HepG2 (cell line): ENCODE data around the gene FPGS. TPM values are rescaled to one million over a fixed set of nuclear protein-coding genes. Genes with fewer than 3 reads are reported as not detected.

ENCODE experiments used
- ARID5B ChIP-seq: IDR thresholded peaks from 2 replicates; pipeline ENCODE4 v1.4.0; 2020; ENCODE audit warnings: mild to moderate bottlenecking, missing genetic modification reagents
- DNMT3B ChIP-seq: conservative IDR thresholded peaks from 2 replicates; pipeline ENCODE4 v1.6.1; 2016; ENCODE audit warnings: missing biosample characterization, control low read depth
- GATAD2A ChIP-seq: IDR thresholded peaks from 2 replicates; pipeline ENCODE4 v1.6.1; 2016
- GLI4 ChIP-seq: sonication (generic); formaldehyde crosslinking; IDR thresholded peaks from 2 replicates; pipeline ENCODE4 v1.5.1; 2020; ENCODE audit warnings: missing genetic modification reagents, mild to moderate bottlenecking, moderate library complexity, borderline replicate concordance
- GMEB1 ChIP-seq: sonication (generic); formaldehyde crosslinking; IDR thresholded peaks from 2 replicates; pipeline ENCODE4 v1.5.1; 2020; ENCODE audit warnings: missing genetic modification reagents, mild to moderate bottlenecking, borderline replicate concordance
- HDAC6 ChIP-seq: fragments of 200-600 bp; sonication (generic); IDR thresholded peaks from 2 replicates; pipeline ENCODE4 v1.7.0; 2017; ENCODE audit warnings: mild to moderate bottlenecking, antibody characterized with exemption, low read length, low read depth
- HNRNPL ChIP-seq: fragments of 200-400 bp; formaldehyde crosslinking; IDR thresholded peaks from 2 replicates; pipeline ENCODE4 v1.6.1; 2017; ENCODE audit warnings: mild to moderate bottlenecking, low read depth, low read length
- IRF2 ChIP-seq: IDR thresholded peaks from 2 replicates; pipeline ENCODE4 v1.6.1; 2018; ENCODE audit warnings: missing genetic modification reagents, missing compliant biosample characterization
- MAFF ChIP-seq: IDR thresholded peaks from 2 replicates; pipeline ENCODE4 v1.6.1; 2011; ENCODE audit warnings: low read depth, low read length, improper control_type of control experiment
- MTF1 ChIP-seq: sonication (generic); formaldehyde crosslinking; IDR thresholded peaks from 2 replicates; pipeline ENCODE4 v1.5.0; 2020; ENCODE audit warnings: missing genetic modification reagents
- NBN ChIP-seq: fragments of 450-650 bp; conservative IDR thresholded peaks from 2 replicates; pipeline ENCODE4 v1.6.1; 2017
- RNF2 ChIP-seq: fragments of 450-650 bp; conservative IDR thresholded peaks from 2 replicates; pipeline ENCODE4 v1.6.1; 2016; ENCODE audit warnings: low read depth
- SRF ChIP-seq: IDR thresholded peaks from 2 replicates; pipeline ENCODE4 v1.6.1; 2011; ENCODE audit warnings: mild to moderate bottlenecking, low read depth, low read length, moderate library complexity
- TAF1 ChIP-seq: sonication (generic); formaldehyde crosslinking; IDR thresholded peaks from 2 replicates; pipeline ENCODE4 v1.4.0; 2020; ENCODE audit warnings: missing genetic modification reagents
- ZNF121 ChIP-seq: sonication (generic); formaldehyde crosslinking; IDR thresholded peaks from 2 replicates; pipeline ENCODE4 v1.5.0; 2020; ENCODE audit warnings: mild to moderate bottlenecking, missing genetic modification reagents
- ZNF414 ChIP-seq: sonication (generic); formaldehyde crosslinking; IDR thresholded peaks from 2 replicates; pipeline ENCODE4 v1.5.0; 2020; ENCODE audit warnings: missing genetic modification reagents
- ZNF672 ChIP-seq: sonication (generic); formaldehyde crosslinking; IDR thresholded peaks from 2 replicates; pipeline ENCODE4 v1.8.1; 2022; ENCODE audit warnings: missing genetic modification reagents
- ZNF850 ChIP-seq: sonication (generic); formaldehyde crosslinking; conservative IDR thresholded peaks from 2 replicates; pipeline ENCODE4 v1.9.0; 2021; ENCODE audit warnings: mild to moderate bottlenecking, missing genetic modification reagents
- ZSCAN25 ChIP-seq: sonication (generic); formaldehyde crosslinking; IDR thresholded peaks from 2 replicates; pipeline ENCODE4 v1.8.0; 2022; ENCODE audit warnings: mild to moderate bottlenecking, missing genetic modification reagents
- polyA plus RNA-seq, 8 experiments: library from polyadenylated mRNA; depleted of rRNA in 3 of 8; stranded (reverse) in 7 of 8; unstranded in 1 of 8; fragments of >200 nt; fragmentation: Illumina TruSeq in 4 of 8; extraction: Trizol in 4 of 8; gene quantifications; 2 replicates each; pipeline versions ENCODE4 v1.2.1 to v1.2.3, GENCODE V29; 2011 to 2016; ENCODE audit warnings: low read depth in 4 of 8, missing spikeins in 1 of 8, mixed read lengths in 1 of 8; ENCODE audit not compliant: insufficient read depth in 1 of 8
- total RNA-seq, 5 experiments: library from RNA; depleted of rRNA; stranded (reverse); fragments of >200 nt; fragmentation: Illumina TruSeq; extraction: Trizol; gene quantifications; 2 replicates each; pipeline ENCODE4 v1.2.3, GENCODE V29; 2016; ENCODE audit warnings: low read depth in 1 of 5
- TF ChIP-seq, protein P1 (sequence below), 2 experiments: sonication (generic) in 1 of 2; formaldehyde crosslinking in 1 of 2; IDR thresholded peaks; 2 replicates each; pipeline versions ENCODE4 v1.5.1 to v1.6.1; 2011 to 2020; ENCODE audit warnings: borderline replicate concordance in 1 of 2, low read depth in 1 of 2, low read length in 1 of 2, mild to moderate bottlenecking in 1 of 2, missing genetic modification reagents in 1 of 2, moderate library complexity in 1 of 2
- TF ChIP-seq, protein P2 (sequence below): IDR thresholded peaks from 2 replicates; pipeline ENCODE4 v1.6.1; 2012; ENCODE audit warnings: inconsistent platforms

Gene FPGS
- total and polyA plus RNA-seq, 2 of the 13 experiments (the other 11 are each of a cell fraction or from before 2014, with no cell fraction given) = 35.6 to 36.8 TPM

DNA sequence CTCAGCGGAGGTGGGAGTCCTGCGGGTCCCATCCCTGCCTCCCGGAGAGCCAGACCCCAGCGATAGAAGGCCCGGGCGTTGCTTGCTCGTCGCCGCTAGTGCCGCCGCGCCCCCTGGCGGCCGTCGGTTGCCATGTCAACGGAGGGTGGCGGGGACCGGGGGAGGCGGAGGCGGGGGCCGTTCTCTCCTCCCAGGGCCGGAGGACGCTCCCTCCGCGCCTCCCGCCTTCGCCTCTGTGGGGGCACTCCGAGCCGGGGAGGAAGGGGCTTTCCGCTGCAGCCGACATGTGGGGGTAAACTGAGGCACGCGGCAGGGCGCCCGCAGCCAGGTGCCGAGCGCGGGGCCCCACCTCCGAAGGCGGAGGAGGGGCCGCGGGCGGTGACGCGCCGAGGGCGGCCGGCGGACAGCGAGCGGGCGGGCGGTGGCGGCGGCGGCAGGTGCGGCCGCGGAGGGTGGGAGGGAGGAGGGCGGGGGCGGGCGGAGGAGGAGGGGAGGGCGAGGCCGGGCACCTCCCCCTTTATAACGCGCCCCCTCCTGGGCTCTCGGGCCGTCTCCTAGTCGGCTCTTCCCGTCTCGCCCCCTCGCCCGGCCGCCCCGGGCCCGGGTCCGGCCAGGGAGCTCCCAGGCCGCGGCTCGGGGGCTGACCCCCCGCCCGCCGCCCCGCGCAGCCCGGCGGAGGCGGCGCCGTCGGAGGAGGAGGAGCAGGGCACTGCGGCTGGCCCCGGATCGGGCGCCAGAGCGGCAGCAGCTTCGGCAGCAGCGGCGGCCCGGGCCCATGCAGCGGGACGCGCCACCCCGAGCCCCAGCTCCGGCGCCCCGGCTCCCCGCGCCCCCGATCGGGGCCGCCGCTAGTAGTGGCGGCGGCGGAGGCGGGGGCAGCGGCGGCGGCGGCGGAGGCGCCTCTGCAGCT, 17.4 kb upstream of the FPGS start (continued):
- no peak for TF ChIP-seq ARID5B (CRISPR knock-in tag)
- TF ChIP-seq, protein P1, sequence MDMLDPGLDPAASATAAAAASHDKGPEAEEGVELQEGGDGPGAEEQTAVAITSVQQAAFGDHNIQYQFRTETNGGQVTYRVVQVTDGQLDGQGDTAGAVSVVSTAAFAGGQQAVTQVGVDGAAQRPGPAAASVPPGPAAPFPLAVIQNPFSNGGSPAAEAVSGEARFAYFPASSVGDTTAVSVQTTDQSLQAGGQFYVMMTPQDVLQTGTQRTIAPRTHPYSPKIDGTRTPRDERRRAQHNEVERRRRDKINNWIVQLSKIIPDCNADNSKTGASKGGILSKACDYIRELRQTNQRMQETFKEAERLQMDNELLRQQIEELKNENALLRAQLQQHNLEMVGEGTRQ (IDR thresholded peaks at IDR 0.05; ENCODE audit: low read depth, low read length) = no peak
- TF ChIP-seq, protein P1 (CRISPR knock-in tag; IDR thresholded peaks at IDR 0.05; ENCODE audit: borderline replicate concordance) = no peak
- TF ChIP-seq GLI4 (CRISPR knock-in tag) = no peak
- TF ChIP-seq GATAD2A (CRISPR knock-in tag) = no peak
- TF ChIP-seq, protein P2, sequence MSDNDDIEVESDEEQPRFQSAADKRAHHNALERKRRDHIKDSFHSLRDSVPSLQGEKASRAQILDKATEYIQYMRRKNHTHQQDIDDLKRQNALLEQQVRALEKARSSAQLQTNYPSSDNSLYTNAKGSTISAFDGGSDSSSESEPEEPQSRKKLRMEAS = peak; percentile 12; the same call in 1 of the 2 replicates
- TF ChIP-seq TAF1 (CRISPR knock-in tag) = no peak
- TF ChIP-seq RNF2 = no peak
- TF ChIP-seq SRF = no peak
- no peak for TF ChIP-seq ZSCAN25
- TF ChIP-seq HDAC6 = no peak
- no peak for TF ChIP-seq IRF2 (CRISPR knock-in tag)
- no peak for TF ChIP-seq NBN
- no peak for TF ChIP-seq HNRNPL
- peak; percentile 37; the same call in 1 of the 2 replicates for TF ChIP-seq ZNF121
- no peak for TF ChIP-seq ZNF672 (CRISPR knock-in tag)
- no peak for TF ChIP-seq MAFF
- no peak for TF ChIP-seq ZNF414 (CRISPR knock-in tag)
- no peak for TF ChIP-seq MTF1 (CRISPR knock-in tag)
- no peak for TF ChIP-seq ZNF850 (CRISPR knock-in tag)
- no peak for TF ChIP-seq GMEB1 (CRISPR knock-in tag)
- no peak for TF ChIP-seq DNMT3B (CRISPR knock-in tag)
